ENCODE measurements around the gene PLEKHM3.

DNA sequence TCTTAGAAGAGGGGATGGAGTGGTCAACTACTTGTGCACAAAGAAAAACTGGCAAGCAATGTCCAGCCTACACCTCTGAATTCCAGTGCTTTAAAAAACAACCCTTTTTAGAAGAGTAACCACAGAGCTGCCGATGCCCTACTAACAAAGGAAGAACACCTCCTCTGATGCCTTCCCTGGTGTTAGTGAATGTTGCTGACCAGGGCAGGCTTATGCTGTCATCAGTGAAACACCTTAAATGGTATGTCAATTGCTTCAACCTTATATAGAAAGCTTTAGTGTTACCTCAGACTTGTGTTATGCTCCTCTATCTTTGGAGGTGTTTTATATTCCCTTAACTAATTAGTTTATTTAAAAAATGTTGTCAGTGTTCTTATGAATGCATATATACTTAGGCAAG is 175.9 kb downstream of the PLEKHM3 start:
- TF ChIP-seq, protein P1, sequence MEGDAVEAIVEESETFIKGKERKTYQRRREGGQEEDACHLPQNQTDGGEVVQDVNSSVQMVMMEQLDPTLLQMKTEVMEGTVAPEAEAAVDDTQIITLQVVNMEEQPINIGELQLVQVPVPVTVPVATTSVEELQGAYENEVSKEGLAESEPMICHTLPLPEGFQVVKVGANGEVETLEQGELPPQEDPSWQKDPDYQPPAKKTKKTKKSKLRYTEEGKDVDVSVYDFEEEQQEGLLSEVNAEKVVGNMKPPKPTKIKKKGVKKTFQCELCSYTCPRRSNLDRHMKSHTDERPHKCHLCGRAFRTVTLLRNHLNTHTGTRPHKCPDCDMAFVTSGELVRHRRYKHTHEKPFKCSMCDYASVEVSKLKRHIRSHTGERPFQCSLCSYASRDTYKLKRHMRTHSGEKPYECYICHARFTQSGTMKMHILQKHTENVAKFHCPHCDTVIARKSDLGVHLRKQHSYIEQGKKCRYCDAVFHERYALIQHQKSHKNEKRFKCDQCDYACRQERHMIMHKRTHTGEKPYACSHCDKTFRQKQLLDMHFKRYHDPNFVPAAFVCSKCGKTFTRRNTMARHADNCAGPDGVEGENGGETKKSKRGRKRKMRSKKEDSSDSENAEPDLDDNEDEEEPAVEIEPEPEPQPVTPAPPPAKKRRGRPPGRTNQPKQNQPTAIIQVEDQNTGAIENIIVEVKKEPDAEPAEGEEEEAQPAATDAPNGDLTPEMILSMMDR (optimal IDR thresholded peaks at IDR 0.05 in 1 of 3, IDR thresholded peaks at IDR 0.05 in 1 of 3, conservative IDR thresholded peaks at IDR 0.05 in 1 of 3; ENCODE audit: extremely low read depth in 1 of 3, insufficient read depth in 2 of 3, low read length in 3 of 3): no peak
- no peak for TF ChIP-seq EZH2 (IDR thresholded peaks at IDR 0.05; ENCODE audit: low read length)

All from keratinocyte (primary cell).